Epidermal melanocyte (primary cell): ENCODE measurements around the gene COL4A4.
"Not testable (repeated sequence)": the region's sequence is repeated elsewhere in the genome, so short reads cannot be mapped to it uniquely, and the experiment has no call there.

Source experiments
- DNase-seq: peaks from one replicate; pipeline ENCODE4 v3.0.0; 2011; ENCODE audit warnings: low spot score; ENCODE audit not compliant: insufficient read length

Gene COL4A4

DNA sequence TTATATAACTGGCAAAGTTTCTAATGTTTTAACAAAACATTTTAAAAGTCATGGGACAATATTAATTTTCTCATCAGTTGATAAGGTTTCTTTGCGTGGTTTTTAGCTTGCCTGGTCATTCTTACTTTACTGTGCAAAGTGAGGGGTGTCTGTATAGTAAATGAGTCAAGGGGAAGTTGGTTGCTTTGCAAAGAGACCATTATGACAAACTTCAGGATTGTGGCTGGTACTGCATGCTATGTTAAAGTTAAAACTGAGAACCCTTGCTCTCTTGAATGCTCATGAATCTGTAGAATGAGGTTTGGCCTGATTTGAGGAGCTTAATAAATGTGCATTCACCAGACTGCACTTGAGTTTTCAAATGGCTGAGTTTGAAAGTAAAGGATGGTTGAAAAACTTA lies 47.0 kb downstream of the COL4A4 start:
- no peak for DNase-seq

- no peak for DNase-seq
Measured at GRCh38 chr2:227115761-227116160, 48.2 kb downstream of the COL4A4 start.

GRCh38 chr2:227106845-227107759 lies 56.9 kb downstream of the COL4A4 start:
- DNase-seq, result no peak

GRCh38 chr2:227103583-227103982 lies 60.4 kb downstream of the COL4A4 start:
- no peak for DNase-seq

GRCh38 chr2:227099340-227099739 lies 64.7 kb downstream of the COL4A4 start:
- no peak for DNase-seq

DNA sequence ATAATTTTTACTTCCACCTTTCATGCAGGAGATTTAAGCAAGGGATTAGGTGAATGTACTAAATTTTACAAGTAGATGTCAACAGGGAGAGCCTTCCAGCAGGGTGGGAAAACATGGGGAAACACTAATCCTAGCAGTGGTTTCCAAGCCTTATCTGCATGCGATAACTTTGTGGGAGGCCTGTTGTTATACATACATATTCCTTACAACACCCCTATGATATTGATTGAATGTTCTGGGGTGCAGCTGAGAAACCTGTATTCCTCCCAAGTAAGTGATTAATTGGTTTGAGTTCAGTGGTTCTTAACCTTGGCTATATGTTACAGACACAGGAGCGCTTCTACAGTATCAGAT lies 65.9 kb downstream of the COL4A4 start:
- no peak for DNase-seq

DNA sequence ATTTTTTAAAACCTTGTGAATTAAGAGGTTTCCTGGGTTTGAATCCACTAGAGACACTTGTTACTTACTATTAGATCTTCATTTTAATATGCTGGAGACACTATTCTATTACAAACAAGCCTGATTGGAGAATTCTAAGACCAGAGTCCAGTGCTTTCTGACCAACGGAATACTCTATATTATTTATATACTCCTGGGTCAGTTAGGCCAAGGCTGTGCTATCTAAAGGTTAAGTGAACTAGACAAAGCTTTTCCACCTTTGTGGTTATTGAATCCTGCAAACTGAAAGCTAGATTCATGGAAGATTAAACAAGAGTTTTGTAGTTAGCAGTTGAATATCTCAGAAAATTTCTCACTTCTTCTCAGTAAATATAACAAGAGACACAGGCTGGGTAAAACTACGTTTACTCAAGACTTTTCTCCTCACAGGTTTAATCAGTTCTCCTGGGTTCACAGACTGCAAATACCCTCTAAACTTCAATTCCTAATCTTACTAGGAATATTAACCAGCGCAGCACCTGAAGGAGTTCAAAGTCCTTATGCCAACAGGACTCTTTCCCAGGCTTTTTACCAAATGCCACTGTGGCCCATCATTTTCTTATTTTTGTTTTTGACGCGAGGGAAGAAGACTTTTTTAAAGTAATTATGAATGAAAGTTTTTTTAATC lies 66.4 kb downstream of the COL4A4 start:
- DNase-seq, result no peak

DNA sequence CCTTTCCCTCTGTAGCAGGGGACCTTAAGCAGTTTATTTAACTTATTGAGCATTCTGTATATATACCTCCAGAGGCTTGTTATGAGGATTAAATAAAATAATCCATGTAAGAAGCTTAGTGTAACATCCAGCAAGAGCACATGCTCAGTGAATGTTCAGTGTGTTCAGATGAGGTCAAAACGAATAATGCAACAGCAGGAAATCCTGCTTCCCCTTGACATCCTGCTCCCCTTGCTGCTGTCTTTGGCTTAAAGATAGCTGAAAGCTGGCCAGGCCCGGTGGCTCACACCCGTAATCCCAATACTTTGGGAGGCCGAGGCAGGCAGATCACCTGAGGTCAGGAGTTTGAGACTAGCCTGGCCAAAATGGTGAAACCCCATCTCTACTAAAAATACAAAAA lies 68.7 kb downstream of the COL4A4 start:
- no peak for DNase-seq

DNA sequence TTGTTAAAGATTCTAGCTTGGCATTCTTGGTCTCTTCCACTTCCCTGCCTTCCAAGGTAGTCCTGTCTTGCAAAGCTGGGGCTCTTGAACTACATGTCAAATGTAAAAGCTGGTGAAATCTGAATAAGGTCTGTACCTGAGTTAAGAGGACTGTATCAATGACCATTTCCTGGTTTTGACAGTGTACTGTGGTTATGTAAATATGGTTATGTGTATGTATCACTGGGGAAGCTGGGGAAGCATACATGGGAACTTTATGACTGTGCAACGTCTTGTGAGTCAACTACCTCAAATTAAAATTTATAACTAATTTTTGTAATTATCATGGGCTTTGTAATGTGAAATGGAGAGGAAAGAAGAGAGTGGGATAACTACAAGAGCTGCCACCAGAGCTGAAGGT lies 81.7 kb downstream of the COL4A4 start:
- no peak for DNase-seq

DNA sequence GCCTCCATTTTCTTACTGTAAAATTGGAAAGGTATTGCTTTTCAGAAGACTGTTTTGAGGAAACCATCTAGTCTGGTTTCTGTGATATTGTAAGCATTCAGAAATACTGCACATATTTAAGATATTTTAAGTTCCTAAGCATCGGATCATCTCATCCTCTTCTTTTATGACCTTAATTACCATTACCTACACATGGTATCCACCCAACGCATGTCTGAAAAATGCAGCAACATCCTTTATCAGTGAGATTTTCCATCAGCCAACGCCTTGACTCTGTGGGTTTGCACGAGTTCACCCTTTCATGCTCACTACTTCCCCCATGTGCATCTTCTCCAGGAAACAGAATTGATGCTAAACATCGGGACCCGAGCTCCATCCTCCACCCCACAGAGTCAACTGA lies 84.3 kb downstream of the COL4A4 start:
- no peak for DNase-seq

DNA sequence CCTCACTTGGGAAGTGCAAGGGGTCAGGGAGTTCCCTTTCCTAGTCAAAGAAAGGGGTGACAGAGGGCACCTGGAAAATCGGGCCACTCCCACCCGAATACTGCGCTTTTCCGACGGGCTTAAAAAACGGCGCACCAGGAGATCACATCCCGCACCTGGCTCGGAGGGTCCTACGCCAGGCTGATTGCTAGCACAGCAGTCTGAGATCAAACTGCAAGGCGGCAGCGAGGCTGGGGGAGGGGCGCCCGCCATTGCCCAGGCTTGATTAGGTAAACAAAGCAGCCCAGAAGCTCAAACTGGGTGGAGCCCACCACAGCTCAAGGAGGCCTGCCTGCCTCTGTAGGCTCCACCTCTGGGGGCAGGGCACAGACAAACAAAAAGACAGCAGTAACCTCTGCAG lies 98.9 kb downstream of the COL4A4 start:
- DNase-seq, result not testable (repeated sequence)

DNA sequence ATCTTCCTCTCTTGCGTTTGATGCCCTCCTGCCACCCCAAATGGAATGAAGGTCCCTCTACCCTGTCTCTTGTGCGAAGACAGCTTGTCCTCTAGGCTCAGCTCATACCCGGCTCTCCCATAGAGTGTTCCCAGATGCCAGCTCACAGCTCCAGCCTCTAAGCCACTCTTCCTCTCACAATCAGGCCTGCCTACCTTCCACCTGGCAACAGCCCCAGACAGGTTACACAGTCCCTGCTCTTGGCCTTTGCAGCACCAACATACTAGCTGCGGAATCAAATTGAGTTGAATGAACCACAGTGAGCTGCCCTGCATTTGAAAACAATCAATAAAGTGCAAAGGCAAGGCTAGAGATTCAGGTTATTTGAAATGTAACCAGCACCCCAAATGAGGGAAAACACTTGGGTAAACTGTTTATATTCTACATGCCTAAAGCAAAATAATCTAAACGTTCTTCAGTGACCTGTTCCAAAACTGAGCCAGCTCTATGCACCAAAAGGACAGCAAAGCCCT lies 105.1 kb downstream of the COL4A4 start:
- no peak for DNase-seq

DNA sequence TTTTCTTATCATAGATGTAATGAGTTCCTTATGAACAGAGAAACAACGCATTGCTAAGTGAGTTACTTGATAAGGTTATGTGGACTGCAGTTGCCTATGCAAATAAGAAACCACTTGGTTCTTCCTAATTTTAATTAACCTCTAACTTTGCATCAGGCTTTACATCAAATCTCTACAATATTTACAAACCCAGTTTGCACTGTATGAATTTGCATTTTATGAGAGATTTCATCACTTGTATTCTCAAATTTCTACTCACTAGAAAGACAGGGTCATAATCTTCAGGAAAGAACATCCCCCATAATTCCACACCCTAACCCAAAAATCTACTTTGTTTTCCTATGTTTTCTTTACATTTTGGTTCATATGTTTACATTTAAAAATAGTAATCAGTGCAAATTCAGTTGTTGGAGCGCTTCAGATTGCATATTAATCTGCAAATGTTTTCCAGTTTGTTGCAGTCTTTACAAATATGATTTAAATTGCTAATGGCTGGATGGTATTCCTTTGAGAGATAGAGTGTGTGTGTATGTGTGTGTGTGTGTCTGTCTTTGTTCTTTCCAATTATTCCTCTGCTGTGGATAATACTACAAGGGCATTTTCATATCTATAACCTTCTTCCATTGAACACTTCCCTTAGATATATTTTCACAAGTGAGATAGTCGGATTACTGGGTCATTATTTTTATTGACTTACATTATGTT lies 106.1 kb downstream of the COL4A4 start:
- DNase-seq, result no peak

DNA sequence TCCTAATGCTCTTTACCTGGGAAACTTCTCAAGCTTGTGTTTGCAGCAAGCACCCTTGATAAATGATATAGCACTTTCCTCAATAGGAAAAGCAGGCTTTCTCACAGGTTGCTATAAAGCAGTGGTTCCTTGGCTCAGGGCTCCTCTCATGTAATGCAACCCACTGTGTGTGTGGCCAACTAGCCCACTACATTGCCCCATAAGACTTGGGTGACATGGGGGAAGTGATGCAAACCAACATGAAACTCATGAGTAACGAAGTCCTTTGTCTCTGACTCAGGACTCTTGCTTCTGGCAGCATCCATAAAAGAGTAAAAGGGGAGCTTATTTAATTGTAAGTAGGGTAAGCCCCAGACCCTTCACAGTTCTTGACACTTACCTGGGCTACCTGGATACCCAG lies 106.9 kb downstream of the COL4A4 start:
- DNase-seq, result no peak

DNA sequence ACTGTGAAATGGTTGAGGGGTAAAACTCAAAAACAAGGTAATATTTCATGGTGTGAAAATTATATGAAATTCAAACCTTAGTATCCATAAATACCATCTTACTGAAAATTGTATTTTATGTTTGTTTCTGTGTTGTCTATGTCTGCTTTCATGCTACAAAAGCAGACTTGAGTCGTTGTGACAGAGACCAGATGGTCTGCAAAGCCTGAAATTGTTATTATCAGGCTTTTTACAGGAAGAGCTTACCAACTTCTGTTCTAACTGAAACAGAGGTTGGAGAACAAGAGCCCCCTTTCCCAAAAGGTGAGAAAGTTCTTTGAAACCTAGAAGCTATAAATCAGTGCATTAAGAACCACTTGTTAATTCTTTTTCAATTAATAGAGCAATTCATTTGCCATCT lies 110.0 kb downstream of the COL4A4 start:
- DNase-seq, result no peak

- DNase-seq, result no peak
Measured at GRCh38 chr2:227052879-227053278, 111.1 kb downstream of the COL4A4 start.

GRCh38 chr2:227043981-227044380 lies 120.0 kb downstream of the COL4A4 start:
- DNase-seq, result no peak

DNA sequence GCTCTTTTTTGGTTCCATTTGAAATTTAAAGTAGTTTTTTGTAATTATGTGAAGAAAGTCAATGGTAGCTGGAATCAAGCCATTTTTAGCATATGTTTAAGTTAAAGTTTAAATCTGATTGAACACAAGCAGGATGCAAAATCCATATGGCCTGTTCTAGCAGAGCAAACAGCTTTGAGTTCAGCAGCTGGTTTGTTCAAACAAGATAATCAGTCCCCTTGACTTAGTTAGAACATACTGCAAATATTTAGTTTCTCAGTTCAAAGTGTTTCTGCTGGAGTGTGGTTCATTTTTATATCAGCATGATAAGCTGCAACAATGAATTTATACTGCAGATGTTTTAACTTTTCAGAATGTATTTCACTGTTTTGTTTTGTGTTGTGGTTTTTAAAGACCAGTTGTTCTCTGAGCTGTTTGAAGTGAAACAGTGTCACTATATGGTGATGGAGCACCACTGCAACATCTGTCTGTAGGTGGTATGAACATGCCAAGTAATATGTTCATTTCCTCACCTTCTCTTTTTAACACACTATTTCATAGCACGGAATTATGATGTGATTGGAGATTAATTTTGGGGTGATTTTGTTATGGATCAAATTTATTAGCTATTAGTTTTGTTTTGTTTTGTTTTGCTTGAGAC lies 125.3 kb downstream of the COL4A4 start:
- no peak for DNase-seq

DNA sequence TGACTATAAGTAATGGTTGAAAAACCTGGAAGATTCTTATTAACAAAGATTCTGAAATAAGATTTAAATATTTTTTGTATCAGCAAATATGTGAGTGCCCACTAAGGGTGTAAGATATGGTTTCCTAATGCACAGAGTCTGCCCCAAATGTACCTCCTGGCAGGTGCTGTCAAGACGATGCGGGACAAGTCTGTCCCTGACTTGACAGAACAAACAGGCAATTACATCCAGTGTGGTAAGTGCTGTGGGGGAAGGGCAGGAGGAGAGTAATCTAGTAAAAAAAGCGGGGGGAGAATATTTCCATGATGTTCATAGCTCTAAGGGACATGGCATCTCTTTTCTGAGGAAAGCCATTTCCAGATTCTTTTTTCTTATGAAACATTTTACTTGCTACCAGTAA lies 127.5 kb downstream of the COL4A4 start:
- no peak for DNase-seq

DNA sequence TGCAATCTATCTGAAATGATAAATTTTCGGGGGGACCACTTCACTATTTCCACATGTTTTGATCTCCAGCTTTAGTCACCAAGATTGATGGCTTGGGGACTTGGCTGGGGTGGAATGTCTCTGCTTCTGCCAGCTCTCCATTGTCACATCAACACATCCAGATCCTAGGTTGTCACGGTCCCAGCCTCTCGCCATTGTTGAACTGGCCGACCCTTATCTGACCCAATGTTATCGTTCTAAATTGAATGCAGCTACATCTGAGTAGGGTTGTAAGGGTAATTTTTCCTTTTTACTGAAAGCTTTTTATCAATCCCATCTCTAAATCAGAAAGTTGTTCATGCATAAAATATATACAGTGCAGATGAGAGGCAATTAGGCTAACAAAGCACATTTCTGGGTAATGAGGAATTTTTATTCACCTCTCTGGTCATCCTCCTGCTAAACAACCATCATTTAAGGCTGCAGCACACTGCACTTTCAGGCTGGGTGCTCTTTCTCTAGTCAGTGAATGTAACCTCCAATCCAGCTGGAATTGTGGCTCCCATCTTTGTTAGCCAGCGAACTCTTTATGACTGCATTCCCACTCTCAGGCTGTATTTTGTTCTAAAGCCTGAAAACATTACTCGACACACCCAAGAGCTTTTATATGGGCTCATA lies 128.2 kb downstream of the COL4A4 start:
- DNase-seq, result no peak
